Measurements from ENCODE around the gene VMP1. TPM values are rescaled to one million over a fixed set of nuclear protein-coding genes. Genes with fewer than 3 reads are reported as not detected.

VMP1 gene
- total and polyA plus RNA-seq, 2 of the 13 experiments (the other 11 are each of a cell fraction or from before 2014, with no cell fraction given), result 186 to 271 TPM

DNA sequence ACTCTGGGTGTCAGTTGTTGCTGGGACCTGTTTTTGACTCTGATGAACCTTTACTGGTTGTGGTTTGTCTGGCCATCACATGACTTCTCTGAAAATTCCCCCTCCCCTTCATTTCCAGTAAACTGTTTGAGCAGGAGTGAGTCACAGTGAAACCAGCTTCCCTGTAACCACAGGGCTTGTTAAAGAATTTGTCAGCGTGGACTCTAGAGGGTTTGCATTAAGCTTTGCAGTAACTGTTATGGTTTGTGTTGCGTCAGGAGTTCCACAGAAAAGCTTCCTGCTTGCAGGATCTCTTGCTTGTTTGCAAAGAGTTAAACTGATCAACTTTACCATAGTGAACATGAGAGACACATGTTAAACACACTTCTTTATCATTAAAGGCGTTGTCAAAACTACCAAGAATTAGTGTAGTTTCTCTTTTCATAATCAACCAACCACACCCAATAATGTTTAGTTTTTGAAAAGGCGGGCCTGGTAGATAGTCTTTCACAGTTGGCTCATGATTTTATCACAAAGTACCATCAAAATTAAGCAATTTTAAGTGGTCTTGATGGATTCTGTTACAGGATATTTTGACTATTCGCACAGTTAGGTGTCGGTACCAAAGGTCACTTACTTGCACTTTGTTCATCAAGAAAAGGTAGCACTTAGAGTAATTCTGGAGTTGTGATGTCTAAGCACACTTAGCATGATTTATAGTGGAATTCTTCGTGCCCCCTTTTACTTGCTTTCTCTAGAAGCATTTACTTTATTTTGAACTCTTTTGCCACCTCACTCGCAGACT is 79.3 kb downstream of the VMP1 start (continued):
- TF ChIP-seq ZHX1 (CRISPR knock-in tag; IDR thresholded peaks at IDR 0.05; ENCODE audit: low read depth) (peak; percentile 67; the same call in 1 of the 2 replicates), CSRNP1 (CRISPR knock-in tag; IDR thresholded peaks at IDR 0.05) (peak; percentile 69; the same call in 1 of the 2 replicates), IKZF4 (CRISPR knock-in tag; IDR thresholded peaks at IDR 0.05; ENCODE audit: borderline replicate concordance, low read depth, not compliant biosample characterization) (no peak), SNAPC4 (CRISPR knock-in tag; IDR thresholded peaks at IDR 0.05) (no peak), KDM5A (IDR thresholded peaks at IDR 0.05; ENCODE audit: borderline replicate concordance, low read length) (no peak; the same call in 1 of the 2 replicates), ZNF274 (CRISPR knock-in tag; IDR thresholded peaks at IDR 0.05) (no peak), ZNF121 (CRISPR knock-in tag; IDR thresholded peaks at IDR 0.05) (peak; percentile 53; the same call in 1 of the 2 replicates), ZIK1 (CRISPR knock-in tag; IDR thresholded peaks at IDR 0.05; ENCODE audit: borderline replicate concordance, low read depth) (0 out of 2 replicates have a peak, but pooled peaks have one; percentile 73), HOXA7 (CRISPR knock-in tag; IDR thresholded peaks at IDR 0.05) (no peak), ZSCAN9 (CRISPR knock-in tag; IDR thresholded peaks at IDR 0.05; ENCODE audit: borderline replicate concordance) (peak; percentile 97; the same call in 1 of the 2 replicates), ZSCAN31 (CRISPR knock-in tag; IDR thresholded peaks at IDR 0.05; ENCODE audit: low read depth) (peak; percentile 88), JDP2 (CRISPR knock-in tag; IDR thresholded peaks at IDR 0.05; ENCODE audit: borderline replicate concordance) (no peak; the same call in 1 of the 2 replicates), SAFB2 (CRISPR knock-in tag; IDR thresholded peaks at IDR 0.05; ENCODE audit: borderline replicate concordance, low read depth) (no peak), ZNF430 (CRISPR knock-in tag; IDR thresholded peaks at IDR 0.05) (peak; percentile 94), PLRG1 (conservative IDR thresholded peaks at IDR 0.05) (no peak)
- TF ChIP-seq, protein P1, sequence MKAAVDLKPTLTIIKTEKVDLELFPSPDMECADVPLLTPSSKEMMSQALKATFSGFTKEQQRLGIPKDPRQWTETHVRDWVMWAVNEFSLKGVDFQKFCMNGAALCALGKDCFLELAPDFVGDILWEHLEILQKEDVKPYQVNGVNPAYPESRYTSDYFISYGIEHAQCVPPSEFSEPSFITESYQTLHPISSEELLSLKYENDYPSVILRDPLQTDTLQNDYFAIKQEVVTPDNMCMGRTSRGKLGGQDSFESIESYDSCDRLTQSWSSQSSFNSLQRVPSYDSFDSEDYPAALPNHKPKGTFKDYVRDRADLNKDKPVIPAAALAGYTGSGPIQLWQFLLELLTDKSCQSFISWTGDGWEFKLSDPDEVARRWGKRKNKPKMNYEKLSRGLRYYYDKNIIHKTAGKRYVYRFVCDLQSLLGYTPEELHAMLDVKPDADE (CRISPR knock-in tag; IDR thresholded peaks at IDR 0.05), result no peak
- TF ChIP-seq, protein P2, sequence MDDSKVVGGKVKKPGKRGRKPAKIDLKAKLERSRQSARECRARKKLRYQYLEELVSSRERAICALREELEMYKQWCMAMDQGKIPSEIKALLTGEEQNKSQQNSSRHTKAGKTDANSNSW (CRISPR knock-in tag; IDR thresholded peaks at IDR 0.05; ENCODE audit: borderline replicate concordance), result no peak
